Small intestine (tissue), 7 donors: Measurements from ENCODE around the gene CNNM1. TPM values are rescaled to one million over a fixed set of nuclear protein-coding genes. Genes with fewer than 3 reads are reported as not detected.

Experiments used
- DNase-seq, 2 donors: peaks; one replicate each; pipeline versions ENCODE4 v3.0.0 to v3.0.0-alpha.2; 2013
- FAIRE-seq: peaks from 2 replicates; lab custom pipeline; 2012; peaks lifted over from hg19 to GRCh38; lab: Jason Lieb, UNC
- H3K27ac ChIP-seq, 3 donors: one replicate each; pipeline ENCODE4 v1.5.1; 2013; ENCODE audit warnings: low read length in 2 of 3, mild to moderate bottlenecking in 2 of 3, control low read depth in 1 of 3, inconsistent platforms in 1 of 3, low read depth in 1 of 3, moderate library complexity in 1 of 3
- H3K27me3 ChIP-seq, 3 donors: one replicate each; pipeline ENCODE4 v1.6.1; 2013; ENCODE audit warnings: low read length in 3 of 3, inconsistent platforms in 1 of 3; ENCODE audit not compliant: control insufficient read depth in 3 of 3, insufficient read depth in 3 of 3
- H3K36me3 ChIP-seq, 3 donors: one replicate each; pipeline ENCODE4 v1.6.1; 2013; ENCODE audit warnings: low read length in 3 of 3, inconsistent platforms in 1 of 3, low read depth in 1 of 3, mild to moderate bottlenecking in 1 of 3, moderate library complexity in 1 of 3; ENCODE audit not compliant: control insufficient read depth in 3 of 3, insufficient read depth in 2 of 3
- H3K4me1 ChIP-seq, 3 donors: one replicate each; pipeline ENCODE4 v1.6.1; 2013; ENCODE audit warnings: low read length in 2 of 3, inconsistent platforms in 1 of 3, low read depth in 1 of 3, mild to moderate bottlenecking in 1 of 3, moderate library complexity in 1 of 3; ENCODE audit not compliant: control insufficient read depth in 3 of 3, insufficient read depth in 2 of 3
- H3K4me3 ChIP-seq, 3 donors: one replicate each; pipeline ENCODE4 v1.5.1; 2013; ENCODE audit warnings: low read length in 3 of 3, control low read depth in 1 of 3, inconsistent platforms in 1 of 3, low read depth in 1 of 3, mild to moderate bottlenecking in 1 of 3, moderate library complexity in 1 of 3
- H3K9me3 ChIP-seq, 2 donors: one replicate each; pipeline ENCODE4 v1.6.1; 2013; ENCODE audit warnings: low read depth in 1 of 2, low read length in 1 of 2; ENCODE audit not compliant: control insufficient read depth in 2 of 2, insufficient read depth in 1 of 2
- WGBS, 3 donors: extraction: QIAGEN DNeasy Blood & Tissue Kit; methylation state at CpG; one replicate each; pipeline ENCODE4 v1.1.7; 2013; 5-methylcytosine and 5-hydroxymethylcytosine counted together
- polyA plus RNA-seq, 4 donors: library from polyadenylated mRNA; stranded (reverse) in 3 of 4; unstranded in 1 of 4; fragments of 200-250 nt in 3 of 4; fragments of 120-200 nt in 1 of 4; gene quantifications; one replicate each; pipeline versions ENCODE4 v1.2.1 to v1.2.3, GENCODE V29; 2013
- donor health status: healthy with polysubstance abuse.
- donor health status: control.
- donor health status: control.
- donor health status: Bipolar disorder and iron deficiency.
- donor health status: healthy.

Gene CNNM1
- polyA plus RNA-seq, 4 donors: 0.63 to 0.64 TPM; not detected in 2

- no peak overlapping the region for H3K27ac ChIP-seq
- no peak overlapping the region for H3K4me3 ChIP-seq
- no peaks in the 10 kb centered on the region for H3K9me3 ChIP-seq
- DNase-seq (no peak), FAIRE-seq (no peak)
- no peaks in the 10 kb centered on the region for H3K4me1 ChIP-seq
- WGBS, 3 donors: 67 to 87% (median 79%) methylated on average over 3 of the region's 3 CpGs
- H3K36me3 ChIP-seq: no peaks in the 10 kb centered on the region
- H3K27me3 ChIP-seq: peaks cover 0 to 3% (median 3%) of the 10 kb centered on the region in 3 donors
Observed at GRCh38 chr10:99339563-99340047, 10.4 kb downstream of the CNNM1 start.

GRCh38 chr10:99340650-99341049 lies 11.5 kb downstream of the CNNM1 start:
- Histone ChIP-seq H3K27me3 (peaks cover 0 to 5% (median 3%) of the 10 kb centered on the region in 3 donors), H3K9me3 (no peaks in the 10 kb centered on the region), H3K27ac (no peak overlapping the region), H3K4me1 (no peaks in the 10 kb centered on the region), H3K36me3 (no peaks in the 10 kb centered on the region), H3K4me3 (no peak overlapping the region)
- FAIRE-seq (no peak), DNase-seq (no peak)
- 91 to 94% (median 91%) methylated on average over 3 of the region's 3 CpGs for WGBS, 3 donors

- Histone ChIP-seq H3K27ac (peak overlapping the region in 1 of 3 donors; percentile 18), H3K4me3 (no peak overlapping the region), H3K27me3 (peaks cover 0 to 5% (median 3%) of the 10 kb centered on the region in 3 donors), H3K9me3 (no peaks in the 10 kb centered on the region), H3K36me3 (no peaks in the 10 kb centered on the region), H3K4me1 (no peaks in the 10 kb centered on the region)
- WGBS, 3 donors: 47 to 57% (median 48%) methylated on average over 3 of the region's 3 CpGs
- DNase-seq (no peak), FAIRE-seq (no peak)
Observed at GRCh38 chr10:99341248-99341647, 12.1 kb downstream of the CNNM1 start.

GRCh38 chr10:99341860-99342490 lies 12.8 kb downstream of the CNNM1 start:
- WGBS, 3 donors: 38 to 45% (median 43%) methylated on average over 3 of the region's 3 CpGs
- FAIRE-seq (no peak), DNase-seq (no peak)
- no peaks in the 10 kb centered on the region for H3K4me1 ChIP-seq
- no peaks in the 10 kb centered on the region for H3K36me3 ChIP-seq
- H3K9me3 ChIP-seq: no peaks in the 10 kb centered on the region
- H3K4me3 ChIP-seq: no peak overlapping the region
- peaks cover 0 to 5% (median 3%) of the 10 kb centered on the region in 3 donors for H3K27me3 ChIP-seq
- H3K27ac ChIP-seq: peak overlapping the region in 2 of 3 donors; percentile 38 to 68

GRCh38 chr10:99343262-99343661 lies 14.1 kb downstream of the CNNM1 start:
- Histone ChIP-seq H3K36me3 (no peaks in the 10 kb centered on the region), H3K4me3 (no peak overlapping the region), H3K27ac (no peak overlapping the region), H3K9me3 (no peaks in the 10 kb centered on the region), H3K4me1 (no peaks in the 10 kb centered on the region), H3K27me3 (peaks cover 0 to 3% (median 2%) of the 10 kb centered on the region in 3 donors)
- FAIRE-seq (no peak), DNase-seq (no peak)
- WGBS, 3 donors: 87 to 88% (median 87%) methylated on average over 5 of the region's 5 CpGs

GRCh38 chr10:99344715-99345114 lies 15.6 kb downstream of the CNNM1 start:
- no peak for FAIRE-seq
- Histone ChIP-seq H3K4me3 (no peak overlapping the region), H3K27me3 (peaks cover 0 to 3% (median 2%) of the 10 kb centered on the region in 3 donors), H3K4me1 (no peaks in the 10 kb centered on the region), H3K36me3 (no peaks in the 10 kb centered on the region), H3K27ac (peak overlapping the region in 1 of 3 donors; percentile 38), H3K9me3 (no peaks in the 10 kb centered on the region)
- no peak for DNase-seq
- 45 to 70% (median 60%) methylated on average over 4 of the region's 4 CpGs for WGBS, 3 donors

- Histone ChIP-seq H3K27ac (no peak overlapping the region), H3K4me1 (no peaks in the 10 kb centered on the region), H3K9me3 (no peaks in the 10 kb centered on the region), H3K4me3 (no peak overlapping the region), H3K36me3 (no peaks in the 10 kb centered on the region), H3K27me3 (peaks cover 0 to 3% (median 2%) of the 10 kb centered on the region in 3 donors)
- FAIRE-seq (no peak), DNase-seq (no peak)
- 52 to 78% (median 75%) methylated on average over 1 of the region's 1 CpG for WGBS, 3 donors
Observed at GRCh38 chr10:99345350-99345749, 16.2 kb downstream of the CNNM1 start.

- FAIRE-seq (no peak), DNase-seq (no peak)
- no peaks in the 10 kb centered on the region for H3K4me1 ChIP-seq
- no peak overlapping the region for H3K4me3 ChIP-seq
- no peaks in the 10 kb centered on the region for H3K36me3 ChIP-seq
- H3K27ac ChIP-seq: no peak overlapping the region
- 57 to 83% (median 76%) methylated on average over 1 of the region's 1 CpG for WGBS, 3 donors
- H3K9me3 ChIP-seq: no peaks in the 10 kb centered on the region
- H3K27me3 ChIP-seq: peaks cover 0 to 2% (median 0%) of the 10 kb centered on the region in 3 donors
Observed at GRCh38 chr10:99346247-99346646, 17.1 kb downstream of the CNNM1 start.
